ENCODE data around the gene KRTAP17-1. TPM values are rescaled to one million over a fixed set of nuclear protein-coding genes. Genes with fewer than 3 reads are reported as not detected.

KRTAP17-1 gene
- total and polyA plus RNA-seq, 8 donors = not detected

- Histone ChIP-seq H3K4me1 (peaks cover 0 to 5% of the 10 kb centered on the region in 2 donors), H3K9me3 (no peaks in the 10 kb centered on the region), H3K36me3 (no peaks in the 10 kb centered on the region), H3K27me3 (peaks cover 0 to 11% of the 10 kb centered on the region in 2 donors), H3K4me3 (no peak overlapping the region), H3K27ac (no peak overlapping the region)
- no peak for ATAC-seq
- intact Hi-C loops (cut with DNase I) = no loop called here
- no peak for DNase-seq
- no peak for TF ChIP-seq CTCF (IDR thresholded peaks at IDR 0.05)
Measured at GRCh38 chr17:41302981-41303380, 12.5 kb downstream of the KRTAP17-1 start.

GRCh38 chr17:41301916-41302901 lies 13.3 kb downstream of the KRTAP17-1 start, which contains the start of gene KRTAP29-1:
KRTAP29-1 (minus strand) TSS chr17:41302851; CDS start chr17:41302851, 0 bp downstream.
- H3K9me3 ChIP-seq = no peaks in the 10 kb centered on the region
- intact Hi-C loops (cut with DNase I) = no loop called here
- DNase-seq = no peak
- no peak within 1 kb of the TSS for H3K27ac ChIP-seq
- no peaks in the 10 kb centered on the region for H3K4me1 ChIP-seq
- no peak for TF ChIP-seq CTCF (IDR thresholded peaks at IDR 0.05)
- H3K4me3 ChIP-seq = no peak within 1 kb of the TSS
- H3K36me3 ChIP-seq = no peaks in the 10 kb centered on the region
- peaks cover 0 to 6% of the 10 kb centered on the region in 2 donors for H3K27me3 ChIP-seq
- no peak for ATAC-seq

GRCh38 chr17:41301204-41301790 lies 14.2 kb downstream of the KRTAP17-1 start:
- no peaks in the 10 kb centered on the region for H3K36me3 ChIP-seq
- H3K27ac ChIP-seq = no peak overlapping the region
- no peak for TF ChIP-seq CTCF (IDR thresholded peaks at IDR 0.05)
- DNase-seq (no peak), ATAC-seq (no peak)
- intact Hi-C loops (cut with DNase I) = no loop called here
- H3K4me3 ChIP-seq = no peak overlapping the region
- no peaks in the 10 kb centered on the region for H3K4me1 ChIP-seq
- peaks cover 0 to 6% of the 10 kb centered on the region in 2 donors for H3K27me3 ChIP-seq
- H3K9me3 ChIP-seq = no peaks in the 10 kb centered on the region

DNA sequence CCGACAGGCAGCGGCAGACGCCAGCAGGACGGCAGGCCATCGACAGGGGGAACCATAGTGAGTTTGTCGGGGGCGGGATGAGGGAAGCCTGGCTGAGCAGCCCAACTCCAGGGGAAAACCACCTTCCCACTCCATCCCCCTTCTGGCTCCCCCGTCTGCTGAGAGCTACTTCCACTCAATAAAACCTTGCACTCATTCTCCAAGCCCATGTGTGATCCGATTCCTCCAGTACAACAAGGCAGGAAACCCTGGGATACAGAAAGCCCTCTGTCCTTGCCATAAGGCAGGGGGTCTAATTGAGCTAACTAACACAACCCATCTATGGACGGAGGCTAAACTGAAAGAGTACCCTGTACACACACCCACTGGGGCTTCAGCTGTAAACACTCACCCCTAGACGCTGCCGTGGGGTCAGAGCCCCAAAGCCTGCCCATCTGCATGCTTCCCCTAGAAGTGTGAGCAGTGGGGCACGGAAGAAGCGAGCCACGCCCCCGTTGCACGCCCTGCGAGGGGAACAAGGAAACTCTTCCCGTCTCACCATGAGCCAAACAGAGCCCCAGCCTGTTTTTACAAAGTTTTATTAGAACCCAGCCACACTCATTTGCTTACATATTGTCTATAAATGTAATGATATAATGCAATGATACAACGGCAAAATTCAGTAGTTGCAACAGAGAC lies 16.9 kb downstream of the KRTAP17-1 start:
- Histone ChIP-seq H3K9me3 (no peaks in the 10 kb centered on the region), H3K4me1 (no peaks in the 10 kb centered on the region), H3K4me3 (no peak overlapping the region), H3K27me3 (peaks cover 0 to 6% of the 10 kb centered on the region in 2 donors), H3K36me3 (no peaks in the 10 kb centered on the region), H3K27ac (no peak overlapping the region)
- no peak for TF ChIP-seq CTCF (IDR thresholded peaks at IDR 0.05)
- DNase-seq (no peak), ATAC-seq (no peak)
- intact Hi-C loops (cut with DNase I) = no loop called here

Measured in left lung (tissue), 10 donors.